ENCODE measurements around the gene PDCD1LG2. TPM values are rescaled to one million over a fixed set of nuclear protein-coding genes. Genes with fewer than 3 reads are reported as not detected.

Gene PDCD1LG2
- total RNA-seq, 4 donors from 2014 or later = 0.78 to 2.6 (median 1.6) TPM

DNA sequence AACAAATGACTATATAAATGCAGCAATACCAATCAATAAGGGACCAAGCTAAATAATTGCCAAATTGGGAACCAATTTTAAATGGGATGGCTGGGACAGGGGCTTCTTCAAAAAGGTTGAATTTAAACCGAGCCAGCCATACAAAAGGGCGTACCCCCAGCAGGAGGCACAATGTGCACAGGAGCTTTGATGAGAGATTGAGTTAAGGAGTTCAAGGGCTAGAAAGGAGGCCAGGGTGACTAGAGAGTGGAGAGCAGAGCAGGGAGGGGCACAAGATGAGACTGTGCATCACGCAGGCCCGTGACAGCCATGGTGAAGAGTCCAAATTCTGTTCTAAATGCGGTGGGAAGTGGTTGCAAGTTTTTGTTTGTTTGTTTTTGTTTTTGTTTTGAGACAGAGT lies 23.3 kb upstream of the PDCD1LG2 start:
- WGBS, 2 donors = 94 to 95% methylated on average over 5 of the region's 5 CpGs
- Histone ChIP-seq H3K4me1 (no peaks in the 10 kb centered on the region), H3K9me3 (no peaks in the 10 kb centered on the region), H3K27me3 (no peaks in the 10 kb centered on the region), H3K27ac (no peak overlapping the region), H3K36me3 (no peaks in the 10 kb centered on the region), H3K4me3 (replicated peaks in 1 of 3) (no peak overlapping the region)
- intact Hi-C loops (cut with DNase I) = no loop called here
- TF ChIP-seq, protein P1, sequence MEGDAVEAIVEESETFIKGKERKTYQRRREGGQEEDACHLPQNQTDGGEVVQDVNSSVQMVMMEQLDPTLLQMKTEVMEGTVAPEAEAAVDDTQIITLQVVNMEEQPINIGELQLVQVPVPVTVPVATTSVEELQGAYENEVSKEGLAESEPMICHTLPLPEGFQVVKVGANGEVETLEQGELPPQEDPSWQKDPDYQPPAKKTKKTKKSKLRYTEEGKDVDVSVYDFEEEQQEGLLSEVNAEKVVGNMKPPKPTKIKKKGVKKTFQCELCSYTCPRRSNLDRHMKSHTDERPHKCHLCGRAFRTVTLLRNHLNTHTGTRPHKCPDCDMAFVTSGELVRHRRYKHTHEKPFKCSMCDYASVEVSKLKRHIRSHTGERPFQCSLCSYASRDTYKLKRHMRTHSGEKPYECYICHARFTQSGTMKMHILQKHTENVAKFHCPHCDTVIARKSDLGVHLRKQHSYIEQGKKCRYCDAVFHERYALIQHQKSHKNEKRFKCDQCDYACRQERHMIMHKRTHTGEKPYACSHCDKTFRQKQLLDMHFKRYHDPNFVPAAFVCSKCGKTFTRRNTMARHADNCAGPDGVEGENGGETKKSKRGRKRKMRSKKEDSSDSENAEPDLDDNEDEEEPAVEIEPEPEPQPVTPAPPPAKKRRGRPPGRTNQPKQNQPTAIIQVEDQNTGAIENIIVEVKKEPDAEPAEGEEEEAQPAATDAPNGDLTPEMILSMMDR (IDR thresholded peaks at IDR 0.05) = no peak
- no peak for TF ChIP-seq POLR2A (IDR thresholded peaks at IDR 0.05)
- no peak for DNase-seq

DNA sequence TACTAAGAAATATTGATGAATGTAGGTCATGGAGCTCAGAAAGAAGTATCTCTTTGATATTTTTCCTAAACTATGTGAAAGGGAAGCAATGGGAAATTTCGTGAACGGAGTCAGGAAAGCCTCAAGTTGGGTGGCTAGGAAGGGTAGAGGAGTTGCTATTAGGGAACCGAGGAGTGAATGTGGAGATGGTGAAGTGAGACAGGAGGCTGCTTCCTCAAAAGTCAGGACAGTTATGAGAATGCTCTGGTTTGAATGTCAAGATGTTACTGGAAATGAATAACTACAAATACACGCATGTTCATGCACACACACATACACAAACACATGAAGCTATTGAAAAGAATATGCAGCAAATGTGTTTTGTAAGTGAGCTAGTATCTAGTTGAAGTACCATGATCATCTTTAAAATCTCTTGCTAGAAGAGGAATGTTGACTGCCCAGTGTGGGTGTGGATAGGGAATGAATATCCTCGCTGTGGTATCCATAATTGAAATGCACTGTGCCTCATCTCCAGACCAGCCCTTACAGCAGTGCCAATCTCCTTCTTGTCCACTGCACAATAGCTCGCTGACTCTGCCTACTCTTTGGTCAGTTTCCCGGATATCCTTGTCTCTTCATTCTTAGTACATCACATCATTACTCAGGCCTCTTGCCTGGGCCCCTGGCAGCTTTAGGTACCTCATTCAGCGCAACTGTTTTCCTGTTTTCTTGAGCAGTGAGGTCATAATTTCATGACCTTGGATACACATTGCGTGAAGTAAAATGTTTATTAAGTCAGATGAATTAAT lies 21.9 kb upstream of the PDCD1LG2 start:
- H3K9me3 ChIP-seq = no peaks in the 10 kb centered on the region
- H3K27me3 ChIP-seq = no peaks in the 10 kb centered on the region
- WGBS, 2 donors = 82 to 85% methylated on average over 9 of the region's 9 CpGs
- no peaks in the 10 kb centered on the region for H3K36me3 ChIP-seq
- intact Hi-C loops (cut with DNase I) = no loop called here
- no peak for TF ChIP-seq POLR2A (IDR thresholded peaks at IDR 0.05)
- TF ChIP-seq, protein P1 (IDR thresholded peaks at IDR 0.05) = no peak
- no peak overlapping the region for H3K27ac ChIP-seq
- no peaks in the 10 kb centered on the region for H3K4me1 ChIP-seq
- no peak overlapping the region for H3K4me3 ChIP-seq (replicated peaks in 1 of 3)
- DNase-seq = no peak

DNA sequence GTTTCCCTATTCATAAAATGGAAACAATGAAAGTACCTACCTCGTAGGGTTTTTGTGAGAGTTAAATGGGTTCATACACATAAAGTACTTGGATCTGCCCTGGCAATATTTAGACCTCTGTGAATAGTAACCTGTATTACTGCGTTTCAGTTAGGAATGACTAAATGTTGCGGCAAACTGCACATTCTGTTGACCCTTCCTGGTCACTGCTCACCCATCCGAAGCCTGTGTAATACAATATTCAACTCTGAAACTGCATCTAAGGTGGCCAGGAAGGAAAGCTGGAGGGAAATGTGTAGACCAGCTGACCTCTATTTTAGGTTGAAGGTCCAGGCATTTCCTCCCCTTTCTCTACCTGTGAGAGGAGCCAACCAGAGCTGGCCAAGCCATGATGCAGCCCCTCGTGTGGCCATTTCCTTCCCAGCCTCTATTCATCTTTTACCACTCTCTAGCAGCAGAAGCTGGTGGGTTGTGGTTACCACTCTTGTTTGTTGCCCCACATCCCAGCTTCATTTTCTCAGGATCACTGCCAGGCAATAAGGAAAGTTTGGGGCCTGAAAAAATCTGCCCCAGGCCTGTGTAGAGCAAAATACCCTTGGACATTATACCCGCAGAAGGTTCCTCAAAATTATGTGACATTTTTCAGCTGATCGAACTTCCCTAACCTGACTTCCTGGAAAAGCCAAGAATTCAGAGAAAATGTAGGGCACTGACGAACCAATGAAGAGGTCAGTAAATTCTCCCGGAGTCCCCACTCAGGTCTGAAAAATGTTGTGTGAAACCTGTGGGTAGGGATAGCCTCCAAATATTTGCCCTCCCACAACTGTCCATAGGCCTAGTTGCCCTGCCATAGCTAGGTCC lies 20.5 kb upstream of the PDCD1LG2 start:
- intact Hi-C loops (cut with DNase I) = no loop called here
- no peaks in the 10 kb centered on the region for H3K36me3 ChIP-seq
- H3K9me3 ChIP-seq = no peaks in the 10 kb centered on the region
- no peaks in the 10 kb centered on the region for H3K27me3 ChIP-seq
- H3K27ac ChIP-seq = no peak overlapping the region
- no peak for DNase-seq
- H3K4me3 ChIP-seq (replicated peaks in 1 of 3) = no peak overlapping the region
- no peak for TF ChIP-seq POLR2A (IDR thresholded peaks at IDR 0.05)
- TF ChIP-seq, protein P1 (IDR thresholded peaks at IDR 0.05) = no peak
- 88 to 95% methylated on average over 9 of the region's 9 CpGs for WGBS, 2 donors
- H3K4me1 ChIP-seq = no peaks in the 10 kb centered on the region

GRCh38 chr9:5492965-5493678 lies 17.2 kb upstream of the PDCD1LG2 start:
- Histone ChIP-seq H3K9me3 (no peaks in the 10 kb centered on the region), H3K36me3 (no peaks in the 10 kb centered on the region), H3K4me1 (no peaks in the 10 kb centered on the region), H3K27me3 (no peaks in the 10 kb centered on the region), H3K4me3 (replicated peaks in 1 of 3) (no peak overlapping the region), H3K27ac (no peak overlapping the region)
- WGBS, 2 donors = 100% methylated on average over 1 of the region's 1 CpG
- intact Hi-C loops (cut with DNase I) = no loop called here
- no peak for DNase-seq
- TF ChIP-seq POLR2A (IDR thresholded peaks at IDR 0.05) = no peak
- TF ChIP-seq, protein P1 (IDR thresholded peaks at IDR 0.05) = no peak

All from thyroid gland (tissue), 4 donors.